Raji (cell line): ENCODE measurements around the gene NRN1.

Experiments
- POLR2A ChIP-seq: IDR thresholded peaks from 2 replicates; pipeline ENCODE4 v1.6.1; 2011; ENCODE audit warnings: low read depth, low read length, control low read depth; ENCODE audit not compliant: insufficient read depth

Gene NRN1

DNA sequence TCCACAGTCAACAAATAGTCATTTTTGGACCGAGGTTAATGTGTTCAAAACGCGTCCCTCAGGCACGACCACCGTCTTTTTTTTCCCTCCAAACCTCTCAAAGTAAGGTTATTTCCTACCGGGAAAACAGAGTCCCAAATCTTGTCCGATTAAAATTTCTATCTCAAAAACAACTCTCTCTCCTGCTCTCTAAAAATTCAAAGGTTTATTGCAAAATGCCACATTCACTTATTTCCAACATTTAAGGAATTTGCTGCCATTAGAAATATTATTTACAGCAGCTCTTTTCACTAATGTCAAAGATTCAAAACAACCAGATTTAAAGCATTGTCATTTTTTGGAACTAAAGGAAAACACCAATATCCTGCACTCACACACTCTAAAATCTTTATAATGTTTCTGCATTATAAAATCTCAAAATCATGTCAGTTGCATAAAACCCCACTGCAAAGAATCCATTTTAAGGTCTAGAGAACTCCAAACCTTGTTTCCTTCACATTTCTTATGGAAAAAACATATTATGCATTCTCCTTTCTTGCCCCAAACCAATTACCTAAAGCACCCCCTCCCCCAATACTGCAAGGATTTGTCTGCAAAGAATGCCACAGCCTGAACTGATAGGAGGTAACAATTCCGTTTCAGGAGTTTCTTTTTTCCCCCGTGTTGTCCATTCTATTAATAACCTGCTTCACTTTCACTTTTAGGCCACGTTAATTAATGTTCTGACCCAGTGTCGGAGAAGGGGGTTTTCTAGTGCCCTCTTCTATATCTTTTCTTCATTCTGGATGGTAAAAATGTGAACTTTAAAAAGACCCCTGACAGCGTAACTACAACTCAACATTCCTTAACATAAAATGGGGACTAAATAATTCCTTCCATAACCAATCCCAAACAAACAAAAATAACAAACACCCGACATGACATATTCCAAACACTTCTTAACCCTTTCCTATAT, 1.4 kb downstream of the NRN1 start:
- no peak for TF ChIP-seq POLR2A

DNA sequence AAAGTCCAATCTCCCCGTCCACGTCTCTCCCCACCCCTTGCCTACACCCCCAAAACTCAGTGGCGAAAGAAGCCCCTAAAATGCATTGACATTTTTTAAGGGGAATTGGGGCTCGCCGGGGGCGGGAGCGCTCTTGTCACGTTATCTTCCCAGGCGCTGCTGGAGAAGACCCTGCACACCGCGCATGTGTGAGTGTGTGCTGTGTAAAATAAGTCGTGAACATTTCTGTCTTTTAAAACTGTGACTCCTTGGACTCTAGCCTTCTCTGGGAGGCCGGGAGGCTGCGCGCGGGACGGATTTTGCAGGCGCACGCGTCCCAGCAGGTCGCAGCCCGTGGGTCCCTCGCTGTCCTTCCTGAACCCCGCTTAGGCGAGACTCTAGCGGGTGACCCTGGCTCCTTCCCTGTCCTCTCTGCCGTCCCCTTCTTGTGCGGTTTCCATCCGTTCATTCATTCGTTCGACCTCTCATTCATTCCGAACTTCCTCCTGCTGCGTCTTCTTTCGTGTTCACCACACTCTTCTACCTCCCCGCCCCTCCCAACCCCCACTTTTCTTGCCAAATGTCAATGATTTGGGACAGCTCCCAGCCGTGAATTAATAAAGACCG, 2.2 kb downstream of the NRN1 start:
- TF ChIP-seq POLR2A: no peak

DNA sequence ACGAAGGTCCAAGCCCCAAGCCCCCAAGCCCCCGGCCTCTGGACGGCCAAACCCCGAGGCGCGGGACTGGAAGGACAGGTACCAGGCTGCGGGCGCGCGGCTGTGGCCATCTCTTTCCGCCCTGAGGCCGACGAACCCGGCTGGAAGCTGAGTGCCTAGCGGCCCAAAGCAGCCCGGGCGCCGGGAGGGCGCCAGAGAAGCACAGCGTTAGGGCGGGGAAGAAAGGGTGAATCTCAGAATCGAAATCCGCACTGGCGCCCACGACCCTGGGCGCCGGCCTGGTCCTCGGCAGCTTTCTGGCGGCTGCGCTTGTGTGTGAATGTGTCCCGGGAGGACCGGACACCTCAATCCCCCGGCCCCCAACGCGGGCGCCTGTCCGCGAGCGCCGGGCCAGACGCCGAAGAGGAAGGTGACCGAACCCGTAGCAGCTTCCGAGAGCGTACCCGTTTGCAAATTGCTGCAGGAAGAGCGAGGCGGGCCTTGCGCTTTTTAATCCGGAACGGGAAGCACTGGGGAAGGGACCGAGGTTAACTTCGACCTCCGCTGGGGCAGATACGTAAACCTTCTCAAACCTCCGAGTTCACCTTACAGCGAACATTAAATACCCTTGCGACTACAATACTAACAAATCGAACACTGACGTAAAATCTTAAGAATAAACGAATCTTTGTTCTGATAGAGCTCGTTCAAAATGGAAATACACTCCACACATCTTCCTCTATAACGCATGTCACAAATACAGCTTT, 2.9 kb downstream of the NRN1 start:
- no peak for TF ChIP-seq POLR2A

DNA sequence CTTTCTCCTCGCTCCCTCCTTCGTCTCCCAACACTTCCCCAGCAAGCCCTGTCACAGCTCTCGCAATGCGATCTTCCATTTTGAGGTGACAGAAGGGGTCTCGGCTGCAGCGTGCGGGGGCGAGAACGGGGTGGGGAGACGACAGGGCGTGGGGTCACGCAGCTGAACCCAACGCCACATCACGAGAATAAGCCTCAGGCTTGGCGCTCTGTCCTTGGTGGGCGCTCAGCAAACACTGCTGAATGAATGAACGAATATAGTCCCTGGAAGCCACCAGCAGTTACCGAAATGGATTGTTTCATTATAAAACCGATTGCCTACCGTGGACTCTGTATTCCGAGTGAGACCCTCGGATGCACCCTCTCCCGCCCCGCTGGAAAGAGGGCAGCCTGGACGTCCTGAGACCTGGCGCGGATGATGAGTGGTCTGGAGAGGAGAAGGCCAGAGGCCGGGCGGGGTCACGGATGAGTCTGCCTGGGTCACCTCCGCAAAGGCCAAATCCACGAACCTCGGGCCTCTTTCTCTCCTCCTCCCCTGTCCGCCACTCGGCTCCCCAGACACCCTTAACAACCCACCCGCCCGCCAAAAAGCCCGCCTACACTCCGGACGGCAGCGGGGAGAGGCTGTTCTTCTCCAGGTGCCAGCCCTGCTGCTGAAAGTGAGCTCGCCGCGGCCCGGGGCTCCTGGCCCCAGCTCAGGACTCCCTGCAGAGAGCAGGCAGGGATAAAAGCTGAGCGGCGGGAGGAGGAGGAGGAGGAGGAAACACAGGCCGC, 3.7 kb downstream of the NRN1 start:
- TF ChIP-seq POLR2A: no peak

DNA sequence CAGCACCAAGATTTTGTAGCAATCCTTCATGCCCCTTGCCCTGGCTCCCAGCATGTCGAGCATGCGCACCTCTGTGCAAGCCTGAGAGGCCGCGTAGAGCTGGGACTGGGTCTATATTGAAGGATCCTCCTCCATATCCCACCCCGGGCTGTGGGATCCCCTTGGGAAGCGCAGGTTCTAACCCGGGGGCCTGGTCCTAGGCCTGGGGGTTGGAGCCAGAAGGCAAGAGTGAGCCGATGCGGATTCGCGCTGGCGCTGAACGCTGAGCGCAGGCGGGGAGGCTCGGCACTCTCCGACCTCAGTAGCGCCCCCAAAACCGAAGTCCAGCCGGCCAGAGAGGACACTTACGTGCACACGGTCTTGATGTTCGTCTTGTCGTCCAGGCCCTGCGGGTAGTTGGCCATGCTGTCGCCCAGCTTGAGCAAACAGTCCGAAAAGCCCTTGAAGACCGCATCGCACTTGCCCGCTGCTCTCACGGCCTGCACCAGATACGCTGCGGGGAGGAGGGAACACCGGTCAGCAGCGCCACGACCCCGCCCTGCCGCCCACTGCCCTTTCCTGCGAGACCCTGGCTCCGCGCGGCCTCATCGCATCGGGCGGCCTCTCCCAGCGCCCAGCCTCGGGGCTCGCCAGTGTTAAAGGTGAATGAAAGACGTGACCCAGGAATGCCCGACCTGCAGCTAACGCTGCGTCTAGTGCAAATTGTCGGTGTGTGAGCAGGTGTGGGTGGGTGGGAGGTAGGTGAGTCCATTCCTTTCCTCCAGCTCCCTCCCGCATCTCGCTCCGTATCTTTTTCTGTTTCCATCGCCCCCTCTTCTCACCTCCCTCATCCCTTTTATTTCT, 4.5 kb downstream of the NRN1 start:
- no peak for TF ChIP-seq POLR2A

DNA sequence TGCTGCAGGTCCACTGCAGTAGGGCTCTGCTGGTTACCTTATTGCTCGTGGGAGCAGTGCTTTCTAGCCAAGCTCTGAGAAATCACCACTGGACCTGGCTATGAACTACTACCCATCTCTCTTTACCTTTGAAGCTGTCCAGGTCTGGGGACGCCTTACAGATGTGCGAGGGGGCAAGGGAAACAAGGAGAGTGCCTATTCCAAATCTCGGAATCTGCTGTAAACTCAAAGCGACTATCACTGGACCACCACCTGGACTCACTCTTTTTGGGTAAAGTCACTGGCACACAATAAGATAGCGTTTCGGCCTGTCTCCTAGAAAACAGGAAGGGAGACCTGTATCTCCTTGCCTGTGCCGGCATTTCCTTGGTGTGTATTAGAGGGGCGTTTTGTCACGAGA, 5.3 kb downstream of the NRN1 start:
- TF ChIP-seq POLR2A: no peak

GRCh38 chr6:5999688-6000608, 6.8 kb downstream of the NRN1 start:
- no peak for TF ChIP-seq POLR2A

DNA sequence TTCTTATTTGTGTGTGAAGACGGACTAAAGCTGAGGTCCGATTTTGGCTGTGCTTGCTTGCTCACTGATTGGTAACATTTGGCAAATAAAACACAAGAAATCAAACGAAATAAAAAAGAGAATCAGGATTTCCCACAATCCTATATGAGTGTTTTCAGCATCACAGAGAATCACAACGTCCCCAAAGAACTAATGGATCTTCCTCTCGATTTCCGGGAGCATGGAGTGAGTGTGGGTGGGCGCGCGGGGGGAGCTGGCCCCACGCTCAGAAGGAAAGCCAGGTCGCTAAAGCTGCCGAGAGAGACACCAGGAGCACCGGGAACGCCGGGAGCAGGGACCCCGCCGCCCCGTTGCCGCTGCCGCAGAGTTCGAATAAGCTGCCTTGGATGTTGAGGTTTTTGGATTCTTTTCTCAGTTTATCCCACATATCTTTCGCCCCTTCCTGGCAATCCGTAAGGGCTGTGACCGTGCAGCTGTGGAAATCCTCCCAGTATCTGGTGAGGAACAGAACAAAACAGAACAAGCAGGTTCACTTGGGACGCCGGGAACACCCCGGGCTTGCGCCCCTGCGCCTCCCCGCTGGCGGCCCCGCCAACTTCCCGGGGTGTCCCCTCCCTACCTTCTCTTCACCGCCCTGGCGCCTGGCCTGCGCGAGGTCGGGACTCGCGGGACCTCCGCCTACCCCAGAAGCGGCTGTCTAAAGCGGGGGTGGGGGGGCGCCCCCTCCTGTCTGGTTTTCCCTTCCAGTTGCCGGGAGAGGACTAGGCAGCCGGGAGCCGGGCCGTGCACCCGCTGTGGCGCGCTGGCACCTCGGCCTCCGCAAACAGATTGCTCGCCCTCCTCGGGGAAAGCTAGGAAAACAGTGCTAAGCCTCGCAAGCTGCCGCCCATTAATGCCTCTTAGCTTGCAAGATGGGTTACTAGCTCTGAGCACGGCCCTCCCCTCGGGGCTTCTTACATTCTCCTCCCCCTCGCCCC, 7.7 kb downstream of the NRN1 start:
- no peak for TF ChIP-seq POLR2A

- TF ChIP-seq POLR2A: no peak
Observed at GRCh38 chr6:5998236-5998635, 8.5 kb downstream of the NRN1 start.

DNA sequence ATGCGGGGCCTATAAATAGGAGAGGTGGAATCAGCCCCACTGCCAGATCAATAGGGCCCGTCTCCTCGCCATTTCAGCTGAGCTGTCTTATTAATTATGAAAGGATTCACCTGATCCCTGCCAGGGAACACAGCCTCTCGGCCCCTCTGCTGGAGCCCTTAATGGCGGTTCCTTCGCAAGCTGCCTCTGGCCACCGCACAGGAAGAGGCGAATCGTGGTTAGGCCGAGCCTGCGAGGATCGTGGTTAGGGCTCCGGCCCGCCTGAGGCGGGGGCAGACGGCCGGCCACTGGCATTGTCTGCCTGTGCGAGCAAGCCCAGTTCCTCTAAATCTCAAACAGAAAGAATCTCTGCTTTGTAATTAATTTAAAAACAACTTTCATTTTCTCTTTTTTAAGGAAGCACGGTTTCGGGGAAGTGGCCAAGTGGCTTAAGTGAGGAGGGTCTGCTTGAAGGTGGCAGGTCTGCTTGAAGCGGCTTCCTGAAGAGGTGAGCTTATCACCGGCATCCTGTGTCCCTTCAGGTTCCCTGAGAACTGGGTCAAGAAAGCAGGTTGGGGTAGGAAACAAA, 9.2 kb downstream of the NRN1 start:
- TF ChIP-seq POLR2A: no peak

DNA sequence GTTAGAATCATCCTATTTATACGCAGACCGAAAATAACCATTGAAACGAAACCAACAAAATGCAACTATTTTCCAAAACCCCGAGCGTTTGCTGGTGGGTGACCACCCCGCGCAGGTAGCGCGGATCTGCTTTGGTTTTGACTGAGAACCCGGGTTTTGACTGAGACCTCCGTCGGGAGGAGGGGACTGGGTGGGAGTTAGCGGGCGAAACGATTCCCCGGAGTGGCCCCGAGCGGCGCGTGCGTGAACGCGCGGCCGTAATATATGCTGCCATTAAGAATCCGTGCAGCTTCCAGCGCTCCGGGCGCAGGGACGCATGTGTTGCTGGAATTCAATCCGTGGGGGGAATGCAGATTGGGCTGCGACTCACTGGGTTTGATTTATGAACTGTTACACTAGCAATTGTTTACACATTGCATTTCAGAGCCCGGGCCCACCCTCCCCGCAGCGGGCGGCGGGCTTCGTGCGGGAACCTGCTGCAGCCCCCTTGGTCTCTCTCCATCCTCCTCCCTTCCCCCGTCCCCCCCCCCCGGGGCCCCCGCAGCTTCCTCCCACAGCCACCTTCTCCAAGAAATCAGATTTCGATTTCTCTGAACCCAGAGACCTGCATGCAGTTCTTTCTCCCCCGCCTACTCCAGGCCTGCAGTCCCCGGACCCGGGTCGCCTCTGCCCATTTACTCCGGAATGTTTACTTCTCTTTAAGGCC, 9.9 kb downstream of the NRN1 start:
- no peak for TF ChIP-seq POLR2A
